Measurements from ENCODE around the gene ETV3. TPM values are rescaled to one million over a fixed set of nuclear protein-coding genes. Genes with fewer than 3 reads are reported as not detected.

ETV3 gene
- total RNA-seq, 2 experiments from 2014 or later: 115 to 117 TPM

- no peaks in the 10 kb centered on the region for H3K27me3 Mint-ChIP-seq
- peak in 1 of 14 experiments; percentile 62 for DNase-seq
These were observed 989 bp upstream of the ETV3 start for GRCh38 chr1:157139052-157139715.

GRCh38 chr1:157137408-157138219 is 581 bp downstream of the ETV3 start:
- CTCF ChIA-PET: interaction anchor here (2.7 to 4.7 kb wide), 2 partner anchors 19 to 47 kb away, joined by 13 to 27 read pairs; no protein-coding TSS in a partner anchor
- H3K36me3 ChIP-seq (ENCODE audit: insufficient read depth, low read length): peaks cover 29% of the 10 kb centered on the region
- Mint-ChIP-seq H3K4me1 (ENCODE audit: low read depth) (peaks cover 68% of the 10 kb centered on the region), H3K27ac (peak overlapping the region; percentile 90), H3K27me3 (no peaks in the 10 kb centered on the region), H3K4me3 (peak overlapping the region; percentile 94), H3K9me3 (no peaks in the 10 kb centered on the region), H3K36me3 (ENCODE audit: low read depth) (peaks cover 50% of the 10 kb centered on the region)
- TF ChIP-seq CTCF (IDR thresholded peaks at IDR 0.05): no peak
- H3K27me3 ChIP-seq (ENCODE audit: control insufficient read depth in 1 of 2, insufficient read depth in 2 of 2, low read length in 2 of 2): no peaks in the 10 kb centered on the region
- peak in 5 of 14 experiments; percentile 10 to 55 (median 39) for DNase-seq
- H3K9me3 ChIP-seq (ENCODE audit: control insufficient read depth in 1 of 2, insufficient read depth in 1 of 2, low read length in 2 of 2): no peaks in the 10 kb centered on the region
- POLR2A ChIA-PET: interaction anchor here (0.6 to 1.7 kb wide), 2 partner anchors 18 to 48 kb away, joined by 3 to 6 read pairs; no protein-coding TSS in a partner anchor
- peaks cover 51% of the 10 kb centered on the region for H3K4me1 ChIP-seq (ENCODE audit: insufficient read depth, low read length)
- intact Hi-C loops (cut with DNase I, micrococcal nuclease): loop anchor here in 1 of 2 experiments (5.0 to 10.0 kb wide), 2 partner anchors 45 to 323 kb away; partner anchors contain the start of gene SH2D2A
- peak overlapping the region; percentile 84 for H3K4me3 ChIP-seq (ENCODE audit: low read length)
- H3K27ac ChIP-seq (ENCODE audit: low read depth in 1 of 2, low read length in 2 of 2): peak overlapping the region; percentile 90 to 98
- ATAC-seq (ENCODE audit: poor library complexity): no peak

More at GRCh38 chr1:157139052-157139715, 989 bp upstream of the ETV3 start:
- Mint-ChIP-seq H3K4me3 (peak overlapping the region; percentile 93), H3K4me1 (ENCODE audit: low read depth) (peaks cover 52% of the 10 kb centered on the region), H3K36me3 (ENCODE audit: low read depth) (peaks cover 34% of the 10 kb centered on the region), H3K9me3 (no peaks in the 10 kb centered on the region), H3K27ac (peak overlapping the region; percentile 90)
- peak overlapping the region; percentile 84 for H3K4me3 ChIP-seq (ENCODE audit: low read length)
- ATAC-seq (ENCODE audit: poor library complexity): no peak
- H3K27me3 ChIP-seq (ENCODE audit: control insufficient read depth in 1 of 2, insufficient read depth in 2 of 2, low read length in 2 of 2): no peaks in the 10 kb centered on the region
- peaks cover 46% of the 10 kb centered on the region for H3K4me1 ChIP-seq (ENCODE audit: insufficient read depth, low read length)
- CTCF ChIA-PET: interaction anchor here (2.1 to 2.7 kb wide), 2 partner anchors 17 to 49 kb away, joined by 13 to 18 read pairs; no protein-coding TSS in a partner anchor
- H3K36me3 ChIP-seq (ENCODE audit: insufficient read depth, low read length): peaks cover 21% of the 10 kb centered on the region
- TF ChIP-seq CTCF (IDR thresholded peaks at IDR 0.05): no peak
- POLR2A ChIA-PET: interaction anchor here (1.3 to 1.7 kb wide), 4 partner anchors 9 to 30 kb away, joined by 3 to 6 read pairs (median 6); no protein-coding TSS in a partner anchor
- H3K9me3 ChIP-seq (ENCODE audit: control insufficient read depth in 1 of 2, insufficient read depth in 1 of 2, low read length in 2 of 2): no peaks in the 10 kb centered on the region
- intact Hi-C loops (cut with DNase I, micrococcal nuclease): loop anchor here in 1 of 2 experiments (5.0 to 10.0 kb wide), 2 partner anchors 47 to 324 kb away; partner anchors contain the start of gene SH2D2A
- peak overlapping the region; percentile 90 to 98 for H3K27ac ChIP-seq (ENCODE audit: low read depth in 1 of 2, low read length in 2 of 2)

- ChIA-PET POLR2A (no interaction called here), CTCF (interaction anchor here (2.4 to 4.7 kb wide), 3 partner anchors 19 to 47 kb away, joined by 10 to 27 read pairs (median 13); no protein-coding TSS in a partner anchor)
- TF ChIP-seq CTCF (IDR thresholded peaks at IDR 0.05): no peak
- peak in 2 of 14 experiments; percentile 34 to 36 for DNase-seq
- peaks cover 34% of the 10 kb centered on the region for H3K36me3 ChIP-seq (ENCODE audit: insufficient read depth, low read length)
- peak overlapping the region in 1 of 2 donors; percentile 98 for H3K27ac ChIP-seq (ENCODE audit: low read depth in 1 of 2, low read length in 2 of 2)
- no peaks in the 10 kb centered on the region for H3K9me3 Mint-ChIP-seq
- peaks cover 55% of the 10 kb centered on the region for H3K36me3 Mint-ChIP-seq (ENCODE audit: low read depth)
- no peaks in the 10 kb centered on the region for H3K27me3 ChIP-seq (ENCODE audit: control insufficient read depth in 1 of 2, insufficient read depth in 2 of 2, low read length in 2 of 2)
- H3K4me1 ChIP-seq (ENCODE audit: insufficient read depth, low read length): peaks cover 56% of the 10 kb centered on the region
- H3K27me3 Mint-ChIP-seq: no peaks in the 10 kb centered on the region
- H3K4me1 Mint-ChIP-seq (ENCODE audit: low read depth): peaks cover 74% of the 10 kb centered on the region
- intact Hi-C loops (cut with DNase I, micrococcal nuclease): loop anchor here in 1 of 2 experiments (5.0 to 10.0 kb wide), 2 partner anchors 45 to 322 kb away; partner anchors contain the start of gene SH2D2A
- peak overlapping the region; percentile 94 for H3K4me3 Mint-ChIP-seq
- no peaks in the 10 kb centered on the region for H3K9me3 ChIP-seq (ENCODE audit: control insufficient read depth in 1 of 2, insufficient read depth in 1 of 2, low read length in 2 of 2)
- H3K4me3 ChIP-seq (ENCODE audit: low read length): peak overlapping the region; percentile 84
- peak overlapping the region; percentile 90 for H3K27ac Mint-ChIP-seq
- ATAC-seq (ENCODE audit: poor library complexity): no peak
These were observed 1.2 kb downstream of the ETV3 start for GRCh38 chr1:157137046-157137407.
